Mucosa of descending colon (tissue), 3 donors: ENCODE results near the gene MAST1. TPM values are rescaled to one million over a fixed set of nuclear protein-coding genes. Genes with fewer than 3 reads are reported as not detected.
"Not testable (repeated sequence)": the region's sequence is repeated elsewhere in the genome, so short reads cannot be mapped to it uniquely, and the experiment has no call there.

Source experiments
- ATAC-seq: fragments of 200-7000 bp; cut with Tn5 transposase; one replicate; pipeline ENCODE4 v1.9.1; 2020; ENCODE audit warnings: mild to moderate bottlenecking, moderate library complexity
- DNase-seq, 3 donors: peaks; one replicate each; pipeline ENCODE4 v3.0.0-alpha.2; 2020
- H3K36me3 ChIP-seq: fragments of 200-600 bp; one replicate; pipeline ENCODE4 v1.8.0; 2021; ENCODE audit warnings: low read depth, mild to moderate bottlenecking
- H3K4me1 ChIP-seq: fragments of 200-600 bp; one replicate; pipeline ENCODE4 v1.8.0; 2021; ENCODE audit warnings: low read depth, mild to moderate bottlenecking
- H3K4me3 ChIP-seq: fragments of 200-600 bp; one replicate; pipeline ENCODE4 v1.8.0; 2021; ENCODE audit warnings: mild to moderate bottlenecking
- H3K9me3 ChIP-seq: fragments of 200-600 bp; one replicate; pipeline ENCODE4 v1.8.0; 2021; ENCODE audit warnings: mild to moderate bottlenecking
- intact Hi-C, 2 donors: fragments of 100-400 bp; cut with DNase I in 1 of 2; cut with micrococcal nuclease in 1 of 2; formaldehyde crosslinking; loops; one replicate each; pipeline versions ENCODE4 v1.11.0 to v1.11.1; 2022; cut with DNase I, micrococcal nuclease
- total RNA-seq, 3 donors: library from RNA; stranded (reverse); fragmentation: NEBNext Ultra II Directional in 2 of 3; extraction: Animal tissue kit (Norgen Biotek cat#: 25700) in 2 of 3; gene quantifications; one replicate each; pipeline versions ENCODE4 v1.2.1 to v1.2.4, GENCODE V29; 2021 to 2023
- TF ChIP-seq, protein P1 (sequence below): fragments of 200-600 bp; IDR thresholded peaks from one replicate; pipeline ENCODE4 v1.8.0; 2022; ENCODE audit warnings: antibody characterized with exemption, mild to moderate bottlenecking
- donor health status: DM: no; HTN: no; CAD: no; lungs with moderate emphysema.
- donor health status: DM: no; HTN: no; CAD: no.
- donor health status: DM: no; HTN: yes; CAD: no.

MAST1 gene
- total RNA-seq, 3 donors from 2014 or later: 0.69 to 4.1 (median 1.2) TPM

DNA sequence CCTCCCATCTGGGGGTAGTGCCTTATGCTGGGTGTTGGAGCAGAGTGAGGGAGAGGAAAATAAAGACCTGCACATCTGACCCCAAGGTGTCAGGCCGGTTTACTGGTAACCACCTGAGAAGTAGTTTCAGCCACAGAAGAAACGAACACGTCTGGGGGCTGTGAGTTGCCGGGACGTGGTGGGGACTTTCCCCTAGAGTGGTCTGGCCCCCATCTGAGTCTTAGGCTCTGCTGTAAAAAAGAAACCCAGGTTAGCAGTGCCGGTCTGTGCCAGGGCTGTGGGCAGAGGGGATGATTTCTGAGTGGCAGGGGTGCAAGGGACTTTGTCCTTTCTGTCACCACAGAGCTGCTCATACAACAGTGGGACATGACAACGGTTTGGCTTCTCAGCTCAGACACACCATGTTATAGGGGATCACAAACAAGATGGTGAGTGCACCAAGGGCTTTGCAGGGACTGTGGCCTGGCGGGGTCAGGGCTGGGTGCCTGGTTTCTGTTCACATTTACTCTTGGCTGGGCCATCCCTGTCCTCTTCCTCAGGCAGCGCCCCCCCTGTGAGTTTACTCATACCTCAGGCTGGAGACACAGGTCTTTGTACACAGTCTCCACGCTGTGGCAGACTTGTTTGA, 61.7 kb downstream of the MAST1 start:
- Histone ChIP-seq H3K4me3 (no peak overlapping the region), H3K9me3 (no peaks in the 10 kb centered on the region), H3K4me1 (no peaks in the 10 kb centered on the region), H3K36me3 (no peaks in the 10 kb centered on the region)
- TF ChIP-seq, protein P1, sequence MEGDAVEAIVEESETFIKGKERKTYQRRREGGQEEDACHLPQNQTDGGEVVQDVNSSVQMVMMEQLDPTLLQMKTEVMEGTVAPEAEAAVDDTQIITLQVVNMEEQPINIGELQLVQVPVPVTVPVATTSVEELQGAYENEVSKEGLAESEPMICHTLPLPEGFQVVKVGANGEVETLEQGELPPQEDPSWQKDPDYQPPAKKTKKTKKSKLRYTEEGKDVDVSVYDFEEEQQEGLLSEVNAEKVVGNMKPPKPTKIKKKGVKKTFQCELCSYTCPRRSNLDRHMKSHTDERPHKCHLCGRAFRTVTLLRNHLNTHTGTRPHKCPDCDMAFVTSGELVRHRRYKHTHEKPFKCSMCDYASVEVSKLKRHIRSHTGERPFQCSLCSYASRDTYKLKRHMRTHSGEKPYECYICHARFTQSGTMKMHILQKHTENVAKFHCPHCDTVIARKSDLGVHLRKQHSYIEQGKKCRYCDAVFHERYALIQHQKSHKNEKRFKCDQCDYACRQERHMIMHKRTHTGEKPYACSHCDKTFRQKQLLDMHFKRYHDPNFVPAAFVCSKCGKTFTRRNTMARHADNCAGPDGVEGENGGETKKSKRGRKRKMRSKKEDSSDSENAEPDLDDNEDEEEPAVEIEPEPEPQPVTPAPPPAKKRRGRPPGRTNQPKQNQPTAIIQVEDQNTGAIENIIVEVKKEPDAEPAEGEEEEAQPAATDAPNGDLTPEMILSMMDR: no peak
- intact Hi-C loops: no loop called here
- ATAC-seq: peak; percentile 44
- DNase-seq: no peak

DNA sequence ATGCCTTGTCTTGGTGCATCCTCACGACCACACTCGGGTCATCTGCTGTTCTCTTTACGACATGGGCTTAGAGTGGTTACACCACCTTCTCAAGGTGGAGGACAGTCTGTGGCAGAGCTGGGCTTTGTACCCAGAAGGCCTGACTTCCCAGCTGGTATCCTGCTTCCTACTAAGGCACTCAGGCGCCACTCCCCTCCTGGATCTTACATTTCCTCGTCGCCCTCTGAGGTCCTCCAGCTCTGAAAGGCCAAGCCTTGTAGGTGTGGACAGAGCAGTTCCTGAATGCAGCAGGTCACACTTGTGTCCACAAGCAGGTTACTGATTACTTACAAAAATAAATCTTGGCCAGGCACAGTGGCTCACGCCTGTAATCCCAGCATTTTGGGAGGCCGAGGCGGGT, 68.9 kb downstream of the MAST1 start:
- DNase-seq (no peak), ATAC-seq (peak; percentile 91)
- H3K9me3 ChIP-seq: no peaks in the 10 kb centered on the region
- no peaks in the 10 kb centered on the region for H3K36me3 ChIP-seq
- intact Hi-C loops: no loop called here
- TF ChIP-seq, protein P1: no peak
- no peak overlapping the region for H3K4me3 ChIP-seq
- H3K4me1 ChIP-seq: peaks cover under 1% of the 10 kb centered on the region

DNA sequence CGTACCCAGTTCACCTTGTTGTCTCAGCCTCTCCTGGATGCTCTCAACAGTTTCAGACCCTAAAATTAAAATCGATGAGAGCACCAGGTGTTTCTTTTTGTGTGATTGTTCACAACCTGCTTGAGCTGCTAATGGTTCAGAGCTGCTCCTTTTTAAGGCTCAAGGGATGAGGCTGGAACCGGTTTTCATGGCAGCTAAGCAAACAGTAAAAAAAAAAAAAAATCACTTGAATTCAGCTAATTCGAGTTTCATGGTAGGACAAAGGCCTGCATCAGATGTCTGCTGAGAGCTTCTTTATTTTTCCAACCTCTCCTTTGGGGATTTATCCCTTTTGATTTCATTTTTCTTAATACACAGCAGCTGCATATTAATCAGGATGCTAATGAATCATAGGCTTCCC, 74.3 kb downstream of the MAST1 start:
- Histone ChIP-seq H3K4me3 (no peak overlapping the region), H3K9me3 (no peaks in the 10 kb centered on the region), H3K36me3 (no peaks in the 10 kb centered on the region), H3K4me1 (peaks cover 9% of the 10 kb centered on the region)
- DNase-seq (no peak), ATAC-seq (no peak)
- TF ChIP-seq, protein P1: no peak
- intact Hi-C loops: no loop called here

DNA sequence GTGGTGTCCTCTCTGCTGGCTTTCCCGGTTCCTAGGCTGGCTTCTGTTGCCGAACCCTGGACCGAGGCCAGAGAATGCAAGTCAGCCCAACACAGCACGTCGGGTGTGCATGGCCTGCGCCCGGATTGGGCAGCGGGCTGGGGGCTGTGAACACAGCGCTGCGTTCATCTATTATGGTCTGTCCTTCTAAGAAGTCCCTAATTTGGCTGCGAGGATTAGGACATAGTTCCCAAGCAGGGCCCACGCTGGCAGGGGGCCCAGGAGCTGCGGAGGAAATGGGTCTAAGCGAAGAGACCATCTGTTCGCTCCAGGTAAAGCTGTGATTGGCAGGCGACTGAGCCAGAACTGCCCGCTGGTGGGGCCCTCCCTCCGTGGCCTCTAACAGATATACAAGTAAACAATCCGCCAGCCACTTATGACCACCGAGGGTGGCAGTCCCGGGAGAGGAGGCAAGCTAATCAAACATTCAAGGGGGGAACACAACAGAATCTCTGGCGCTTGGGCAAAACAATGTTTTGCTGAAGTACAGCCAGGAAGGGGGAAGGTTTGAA, 74.8 kb downstream of the MAST1 start:
- Histone ChIP-seq H3K36me3 (no peaks in the 10 kb centered on the region), H3K4me3 (no peak overlapping the region), H3K4me1 (peaks cover 9% of the 10 kb centered on the region), H3K9me3 (no peaks in the 10 kb centered on the region)
- TF ChIP-seq, protein P1: no peak
- intact Hi-C loops: no loop called here
- DNase-seq: peak; percentile 58 to 70 (median 62)
- peak; percentile 66 for ATAC-seq

DNA sequence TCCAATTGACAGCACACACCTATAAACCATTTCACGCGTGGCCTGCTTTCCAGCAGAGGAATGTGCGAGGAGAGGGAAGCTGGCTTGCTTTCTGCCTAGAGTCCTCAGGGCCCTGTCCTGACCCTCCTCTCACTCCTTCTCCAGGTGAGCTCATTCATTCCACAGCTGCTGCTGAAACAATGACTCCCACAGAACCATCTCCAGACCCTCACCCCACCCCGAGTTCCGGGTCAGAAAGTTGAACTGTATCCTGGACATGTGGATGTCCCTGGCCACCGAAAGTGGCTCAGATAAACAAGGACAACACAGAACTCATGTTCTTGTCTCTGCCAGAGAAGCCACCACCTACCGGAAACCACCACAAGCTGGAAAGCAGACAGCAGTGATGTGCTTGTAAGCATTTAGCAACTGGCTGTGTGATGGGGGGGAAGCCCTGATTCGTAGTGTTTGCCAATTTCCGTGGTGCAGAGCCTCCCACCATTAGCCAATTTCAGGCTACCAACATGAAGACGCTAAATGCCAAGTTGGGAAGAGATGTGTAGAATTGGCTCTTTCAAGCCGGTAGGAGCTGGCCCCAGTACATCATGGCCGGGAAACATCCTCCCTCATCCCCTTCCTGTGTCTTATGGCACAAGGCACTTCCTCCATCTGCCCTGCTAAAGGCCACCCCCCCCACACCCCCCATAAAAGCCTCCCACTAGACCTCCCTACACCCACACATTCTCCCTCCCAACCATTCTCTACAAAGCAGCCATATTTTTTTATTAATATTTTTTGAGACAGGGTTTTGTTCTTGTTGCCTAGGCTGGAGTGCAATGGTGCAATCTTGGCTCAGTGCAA, 75.8 kb downstream of the MAST1 start:
- intact Hi-C loops: no loop called here
- TF ChIP-seq, protein P1: no peak
- Histone ChIP-seq H3K4me1 (peaks cover 13% of the 10 kb centered on the region), H3K36me3 (no peaks in the 10 kb centered on the region), H3K4me3 (no peak overlapping the region), H3K9me3 (no peaks in the 10 kb centered on the region)
- DNase-seq (peak in 1 of 3 donors; percentile 37), ATAC-seq (peak; percentile 67)

DNA sequence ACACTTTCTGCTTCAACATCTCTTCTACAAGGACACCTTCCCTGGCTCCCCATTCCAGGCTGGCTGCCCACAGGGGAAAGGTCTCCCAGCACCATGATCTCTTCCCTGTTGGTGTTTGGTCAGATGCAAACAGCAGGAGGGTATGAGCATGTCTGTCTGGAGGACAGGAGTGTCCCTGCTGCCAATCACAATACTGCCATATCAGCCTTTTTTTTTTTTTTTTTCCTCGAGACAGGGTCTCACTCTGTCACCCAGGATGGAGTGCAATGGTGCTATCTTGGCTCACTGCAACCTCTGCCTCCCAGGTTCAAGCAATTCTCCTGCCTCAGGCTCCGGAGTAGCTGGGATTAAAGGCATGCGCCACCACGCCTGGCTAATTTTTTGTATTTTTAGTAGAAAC, 77.5 kb downstream of the MAST1 start:
- ATAC-seq, intact Hi-C loops, H3K9me3 ChIP-seq, DNase-seq, H3K4me3 ChIP-seq, H3K36me3 ChIP-seq: not testable (repeated sequence)
- peaks cover 17% of the 10 kb centered on the region for H3K4me1 ChIP-seq
